Measurements from ENCODE around the gene NDRG3. TPM values are rescaled to one million over a fixed set of nuclear protein-coding genes. Genes with fewer than 3 reads are reported as not detected.
"Not testable (repeated sequence)": the region's sequence is repeated elsewhere in the genome, so short reads cannot be mapped to it uniquely, and the experiment has no call there.

The NDRG3 gene
- total and polyA plus RNA-seq, 7 experiments from 2014 or later: 20.8 to 49.4 (median 29.5) TPM

GRCh38 chr20:36703530-36703929 is 42.4 kb downstream of the NDRG3 start:
- peaks cover 0 to 3% (median 0%) of the 10 kb centered on the region in 11 donors for H3K9me3 Mint-ChIP-seq
- peaks cover 0 to 6% (median 0%) of the 10 kb centered on the region in 7 donors for H3K4me1 Mint-ChIP-seq
- H3K27me3 Mint-ChIP-seq: no peaks in the 10 kb centered on the region
- H3K27ac Mint-ChIP-seq: no peak overlapping the region
- Histone ChIP-seq H3K4me3 (ENCODE audit: low read length) (no peak overlapping the region), H3K27ac (ENCODE audit: low read depth, low read length) (no peak overlapping the region), H3K27me3 (ENCODE audit: control insufficient read depth in 2 of 2, insufficient read depth in 2 of 2, low read length in 2 of 2) (no peaks in the 10 kb centered on the region), H3K36me3 (ENCODE audit: control insufficient read depth in 2 of 3, insufficient read depth in 3 of 3, low read length in 3 of 3) (peaks cover 0 to 10% (median 0%) of the 10 kb centered on the region in 3 experiments), H3K4me1 (ENCODE audit: control insufficient read depth in 2 of 2, insufficient read depth in 2 of 2, low read length in 2 of 2) (no peaks in the 10 kb centered on the region), H3K9me3 (ENCODE audit: control insufficient read depth in 2 of 3, low read length in 3 of 3) (no peaks in the 10 kb centered on the region)
- intact Hi-C loops (cut with micrococcal nuclease): no loop called here
- no peak overlapping the region for H3K4me3 Mint-ChIP-seq
- H3K36me3 Mint-ChIP-seq: peaks cover 0 to 35% (median 13%) of the 10 kb centered on the region in 5 donors
- no peak for ATAC-seq
- no peak for DNase-seq
- POLR2A ChIA-PET: interaction anchor here (0.6 kb wide), 1 partner anchor 115 kb away, joined by 3 read pairs; no protein-coding TSS in a partner anchor
- CTCF ChIA-PET: no interaction called here

GRCh38 chr20:36700438-36700837 is 45.5 kb downstream of the NDRG3 start:
- peaks cover 0 to 30% (median 23%) of the 10 kb centered on the region in 5 donors for H3K36me3 Mint-ChIP-seq
- no peak overlapping the region for H3K4me3 Mint-ChIP-seq
- no peaks in the 10 kb centered on the region for H3K9me3 Mint-ChIP-seq
- no peak overlapping the region for H3K4me3 ChIP-seq (ENCODE audit: low read length)
- peaks cover 0 to 6% (median 0%) of the 10 kb centered on the region in 7 donors for H3K4me1 Mint-ChIP-seq
- intact Hi-C loops (cut with micrococcal nuclease): no loop called here
- H3K36me3 ChIP-seq (ENCODE audit: control insufficient read depth in 2 of 3, insufficient read depth in 3 of 3, low read length in 3 of 3): no peaks in the 10 kb centered on the region
- H3K27me3 ChIP-seq (ENCODE audit: control insufficient read depth in 2 of 2, insufficient read depth in 2 of 2, low read length in 2 of 2): no peaks in the 10 kb centered on the region
- POLR2A ChIA-PET: no interaction called here
- no peak overlapping the region for H3K27ac Mint-ChIP-seq
- CTCF ChIA-PET: no interaction called here
- H3K9me3 ChIP-seq (ENCODE audit: control insufficient read depth in 2 of 3, low read length in 3 of 3): no peaks in the 10 kb centered on the region
- H3K4me1 ChIP-seq (ENCODE audit: control insufficient read depth in 2 of 2, insufficient read depth in 2 of 2, low read length in 2 of 2): no peaks in the 10 kb centered on the region
- H3K27me3 Mint-ChIP-seq: no peaks in the 10 kb centered on the region
- DNase-seq (no peak), ATAC-seq (no peak)
- no peak overlapping the region for H3K27ac ChIP-seq (ENCODE audit: low read depth, low read length)

- CTCF ChIA-PET; H3K9me3 Mint-ChIP-seq; H3K4me3 ChIP-seq (ENCODE audit: low read length); H3K9me3 ChIP-seq (ENCODE audit: control insufficient read depth in 2 of 3, low read length in 3 of 3); ATAC-seq; H3K27ac Mint-ChIP-seq; H3K36me3 ChIP-seq (ENCODE audit: control insufficient read depth in 2 of 3, insufficient read depth in 3 of 3, low read length in 3 of 3); H3K27me3 Mint-ChIP-seq; H3K4me1 ChIP-seq (ENCODE audit: control insufficient read depth in 2 of 2, insufficient read depth in 2 of 2, low read length in 2 of 2); H3K4me3 Mint-ChIP-seq; intact Hi-C loops (cut with micrococcal nuclease); H3K27me3 ChIP-seq (ENCODE audit: control insufficient read depth in 2 of 2, insufficient read depth in 2 of 2, low read length in 2 of 2); H3K4me1 Mint-ChIP-seq; DNase-seq; H3K27ac ChIP-seq (ENCODE audit: low read depth, low read length): not testable (repeated sequence)
- H3K36me3 Mint-ChIP-seq: peaks cover 0 to 27% (median 21%) of the 10 kb centered on the region in 5 donors
- POLR2A ChIA-PET: interaction anchor here (0.6 kb wide), 1 partner anchor 199 kb away, joined by 4 read pairs; no protein-coding TSS in a partner anchor
Measured at GRCh38 chr20:36695467-36695866, 50.4 kb downstream of the NDRG3 start.

GRCh38 chr20:36688630-36689029 is 57.3 kb downstream of the NDRG3 start:
- Mint-ChIP-seq H3K4me1 (peaks cover 0 to 5% (median 0%) of the 10 kb centered on the region in 7 donors), H3K27ac (peak overlapping the region in 1 of 9 donors; percentile 22), H3K36me3 (peaks cover 0 to 32% (median 4%) of the 10 kb centered on the region in 5 donors), H3K4me3 (no peak overlapping the region), H3K9me3 (no peaks in the 10 kb centered on the region), H3K27me3 (no peaks in the 10 kb centered on the region)
- Histone ChIP-seq H3K4me1 (ENCODE audit: control insufficient read depth in 2 of 2, insufficient read depth in 2 of 2, low read length in 2 of 2) (no peaks in the 10 kb centered on the region), H3K4me3 (ENCODE audit: low read length) (no peak overlapping the region), H3K9me3 (ENCODE audit: control insufficient read depth in 2 of 3, low read length in 3 of 3) (no peaks in the 10 kb centered on the region), H3K36me3 (ENCODE audit: control insufficient read depth in 2 of 3, insufficient read depth in 3 of 3, low read length in 3 of 3) (peaks cover 0 to 13% (median 0%) of the 10 kb centered on the region in 3 experiments), H3K27ac (ENCODE audit: low read depth, low read length) (no peak overlapping the region), H3K27me3 (ENCODE audit: control insufficient read depth in 2 of 2, insufficient read depth in 2 of 2, low read length in 2 of 2) (no peaks in the 10 kb centered on the region)
- ATAC-seq: no peak
- no peak for DNase-seq
- ChIA-PET CTCF (no interaction called here), POLR2A (no interaction called here)
- intact Hi-C loops (cut with micrococcal nuclease): no loop called here

- Histone ChIP-seq H3K9me3 (ENCODE audit: control insufficient read depth in 2 of 3, low read length in 3 of 3) (no peaks in the 10 kb centered on the region), H3K4me1 (ENCODE audit: control insufficient read depth in 2 of 2, insufficient read depth in 2 of 2, low read length in 2 of 2) (no peaks in the 10 kb centered on the region), H3K27me3 (ENCODE audit: control insufficient read depth in 2 of 2, insufficient read depth in 2 of 2, low read length in 2 of 2) (no peaks in the 10 kb centered on the region), H3K4me3 (ENCODE audit: low read length) (no peak overlapping the region), H3K27ac (ENCODE audit: low read depth, low read length) (no peak overlapping the region), H3K36me3 (ENCODE audit: control insufficient read depth in 2 of 3, insufficient read depth in 3 of 3, low read length in 3 of 3) (peaks cover 0 to 13% (median 0%) of the 10 kb centered on the region in 3 experiments)
- no peak for DNase-seq
- H3K36me3 Mint-ChIP-seq: peaks cover 0 to 33% (median 5%) of the 10 kb centered on the region in 5 donors
- CTCF ChIA-PET: no interaction called here
- ATAC-seq: no peak
- H3K27me3 Mint-ChIP-seq: no peaks in the 10 kb centered on the region
- H3K9me3 Mint-ChIP-seq: no peaks in the 10 kb centered on the region
- peaks cover 0 to 5% (median 0%) of the 10 kb centered on the region in 7 donors for H3K4me1 Mint-ChIP-seq
- H3K4me3 Mint-ChIP-seq: no peak overlapping the region
- intact Hi-C loops (cut with micrococcal nuclease): loop anchor here in 1 of 2 donors (1.0 kb wide), 1 partner anchor 16 kb away; no protein-coding TSS in a partner anchor
- H3K27ac Mint-ChIP-seq: no peak overlapping the region
- POLR2A ChIA-PET: no interaction called here
Measured at GRCh38 chr20:36687850-36688249, 58.0 kb downstream of the NDRG3 start.

GRCh38 chr20:36686944-36687343 is 58.9 kb downstream of the NDRG3 start:
- peaks cover 0 to 39% (median 10%) of the 10 kb centered on the region in 5 donors for H3K36me3 Mint-ChIP-seq

GRCh38 chr20:36686504-36686903 is 59.4 kb downstream of the NDRG3 start:
- Histone ChIP-seq H3K27ac (ENCODE audit: low read depth, low read length) (no peak overlapping the region), H3K4me3 (ENCODE audit: low read length) (no peak overlapping the region), H3K4me1 (ENCODE audit: control insufficient read depth in 2 of 2, insufficient read depth in 2 of 2, low read length in 2 of 2) (no peaks in the 10 kb centered on the region), H3K27me3 (ENCODE audit: control insufficient read depth in 2 of 2, insufficient read depth in 2 of 2, low read length in 2 of 2) (no peaks in the 10 kb centered on the region), H3K36me3 (ENCODE audit: control insufficient read depth in 2 of 3, insufficient read depth in 3 of 3, low read length in 3 of 3) (peaks cover 0 to 13% (median 0%) of the 10 kb centered on the region in 3 experiments), H3K9me3 (ENCODE audit: control insufficient read depth in 2 of 3, low read length in 3 of 3) (no peaks in the 10 kb centered on the region)
- no peak overlapping the region for H3K4me3 Mint-ChIP-seq
- H3K9me3 Mint-ChIP-seq: no peaks in the 10 kb centered on the region
- POLR2A ChIA-PET: no interaction called here
- DNase-seq: no peak
- no peak overlapping the region for H3K27ac Mint-ChIP-seq
- CTCF ChIA-PET: no interaction called here
- no peak for ATAC-seq
- intact Hi-C loops (cut with micrococcal nuclease): no loop called here
- H3K36me3 Mint-ChIP-seq: peaks cover 0 to 41% (median 12%) of the 10 kb centered on the region in 5 donors
- peaks cover 0 to 5% (median 0%) of the 10 kb centered on the region in 7 donors for H3K4me1 Mint-ChIP-seq
- H3K27me3 Mint-ChIP-seq: no peaks in the 10 kb centered on the region

More at GRCh38 chr20:36686944-36687343, 58.9 kb downstream of the NDRG3 start:
- Histone ChIP-seq H3K9me3 (ENCODE audit: control insufficient read depth in 2 of 3, low read length in 3 of 3) (no peaks in the 10 kb centered on the region), H3K36me3 (ENCODE audit: control insufficient read depth in 2 of 3, insufficient read depth in 3 of 3, low read length in 3 of 3) (peaks cover 0 to 13% (median 0%) of the 10 kb centered on the region in 3 experiments), H3K4me1 (ENCODE audit: control insufficient read depth in 2 of 2, insufficient read depth in 2 of 2, low read length in 2 of 2) (no peaks in the 10 kb centered on the region), H3K27ac (ENCODE audit: low read depth, low read length) (no peak overlapping the region), H3K4me3 (ENCODE audit: low read length) (no peak overlapping the region), H3K27me3 (ENCODE audit: control insufficient read depth in 2 of 2, insufficient read depth in 2 of 2, low read length in 2 of 2) (no peaks in the 10 kb centered on the region)
- no peak overlapping the region for H3K4me3 Mint-ChIP-seq
- H3K27ac Mint-ChIP-seq: no peak overlapping the region
- H3K4me1 Mint-ChIP-seq: peaks cover 0 to 5% (median 0%) of the 10 kb centered on the region in 7 donors
- intact Hi-C loops (cut with micrococcal nuclease): loop anchor here in 1 of 2 donors (1.0 kb wide), 1 partner anchor 15 kb away; no protein-coding TSS in a partner anchor
- H3K9me3 Mint-ChIP-seq: no peaks in the 10 kb centered on the region
- DNase-seq (no peak), ATAC-seq (no peak)
- H3K27me3 Mint-ChIP-seq: no peaks in the 10 kb centered on the region
- CTCF ChIA-PET: no interaction called here
- POLR2A ChIA-PET: no interaction called here
